ENCODE data around the gene ZNF768. TPM values are rescaled to one million over a fixed set of nuclear protein-coding genes. Genes with fewer than 3 reads are reported as not detected.

Gene ZNF768
- total and polyA plus RNA-seq, 2 donors (not counting 1 experiment from before 2014, with no cell fraction given) = 24.8 to 36.5 TPM

DNA sequence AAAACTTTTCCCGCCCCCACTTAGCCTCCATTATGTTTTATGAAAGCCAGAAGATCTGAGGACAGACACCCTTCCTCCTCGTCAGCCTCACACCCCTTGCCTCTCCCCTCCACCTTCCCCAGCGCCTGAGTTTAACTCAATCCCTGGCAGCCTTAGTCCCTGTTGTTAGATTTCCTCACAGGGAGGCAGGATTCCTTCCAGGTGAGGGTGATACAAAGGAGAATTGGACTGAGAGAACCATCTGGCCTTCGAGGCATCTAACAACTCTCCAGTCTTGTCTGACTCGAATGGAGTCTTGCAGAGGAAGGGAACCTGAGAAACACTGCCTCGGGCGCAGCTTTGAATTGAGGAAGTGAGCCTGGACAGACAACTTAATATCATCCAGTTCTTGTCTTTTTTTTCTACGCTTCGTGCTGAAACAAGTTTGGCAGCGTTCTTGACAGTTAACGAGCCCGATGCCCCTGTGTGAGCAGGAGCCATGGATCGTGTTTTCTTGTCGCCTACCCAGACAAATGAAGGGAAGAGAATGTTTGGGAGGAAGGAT is 1.3 kb upstream of the ZNF768 start:
- H3K9me3 Mint-ChIP-seq (ENCODE audit: insufficient read depth) = no peaks in the 10 kb centered on the region
- peak; percentile 87 for DNase-seq

More for the DNA sequence above, 1.3 kb upstream of the ZNF768 start:
- peaks cover 13 to 30% of the 10 kb centered on the region in 2 donors for H3K4me1 ChIP-seq (ENCODE audit: control insufficient read depth in 2 of 2, insufficient read depth in 2 of 2, low read length in 2 of 2)
- H3K27me3 ChIP-seq (replicated peaks in 1 of 4; ENCODE audit: control extremely low read depth in 1 of 4, control insufficient read depth in 3 of 4, insufficient read depth in 4 of 4, low read length in 3 of 4) = no peaks in the 10 kb centered on the region
- WGBS (ENCODE audit: insufficient coverage) = 1% methylated on average over 12 of the region's 14 CpGs
- POLR2A ChIA-PET = interaction anchor here (0.6 to 2.4 kb wide), 17 partner anchors 8 to 462 kb away, joined by 3 to 12 read pairs (median 4); partner anchors contain the start of genes ALDOA, DCTPP1, SEPHS2 and SEPTIN1
- intact Hi-C loops (cut with micrococcal nuclease) = loop anchor here (1.0 to 5.0 kb wide), 14 partner anchors 8 to 435 kb away; partner anchors contain the start of genes DCTPP1, FBRS, ITGAL and SEPHS2
- H3K36me3 ChIP-seq (replicated peaks in 1 of 2; ENCODE audit: control extremely low read depth in 1 of 2, control insufficient read depth in 1 of 2, extremely low read depth in 1 of 2, insufficient read depth in 2 of 2, low read length in 1 of 2) = peaks cover 0 to 5% of the 10 kb centered on the region in 2 experiments
- peak overlapping the region; percentile 94 for H3K9ac ChIP-seq (ENCODE audit: low read length)
- H2AFZ ChIP-seq (ENCODE audit: insufficient read depth, low read depth, low read length, poor library complexity, severe bottlenecking) = peak overlapping the region; percentile 95
- TF ChIP-seq EZH2 (IDR thresholded peaks at IDR 0.05; ENCODE audit: borderline replicate concordance, insufficient read depth, low read depth, low read length, poor library complexity, severe bottlenecking) = no peak
- TF ChIP-seq, protein P1, sequence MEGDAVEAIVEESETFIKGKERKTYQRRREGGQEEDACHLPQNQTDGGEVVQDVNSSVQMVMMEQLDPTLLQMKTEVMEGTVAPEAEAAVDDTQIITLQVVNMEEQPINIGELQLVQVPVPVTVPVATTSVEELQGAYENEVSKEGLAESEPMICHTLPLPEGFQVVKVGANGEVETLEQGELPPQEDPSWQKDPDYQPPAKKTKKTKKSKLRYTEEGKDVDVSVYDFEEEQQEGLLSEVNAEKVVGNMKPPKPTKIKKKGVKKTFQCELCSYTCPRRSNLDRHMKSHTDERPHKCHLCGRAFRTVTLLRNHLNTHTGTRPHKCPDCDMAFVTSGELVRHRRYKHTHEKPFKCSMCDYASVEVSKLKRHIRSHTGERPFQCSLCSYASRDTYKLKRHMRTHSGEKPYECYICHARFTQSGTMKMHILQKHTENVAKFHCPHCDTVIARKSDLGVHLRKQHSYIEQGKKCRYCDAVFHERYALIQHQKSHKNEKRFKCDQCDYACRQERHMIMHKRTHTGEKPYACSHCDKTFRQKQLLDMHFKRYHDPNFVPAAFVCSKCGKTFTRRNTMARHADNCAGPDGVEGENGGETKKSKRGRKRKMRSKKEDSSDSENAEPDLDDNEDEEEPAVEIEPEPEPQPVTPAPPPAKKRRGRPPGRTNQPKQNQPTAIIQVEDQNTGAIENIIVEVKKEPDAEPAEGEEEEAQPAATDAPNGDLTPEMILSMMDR (IDR thresholded peaks at IDR 0.05) = no peak
- peak overlapping the region; percentile 87 to 89 for H3K27ac ChIP-seq (ENCODE audit: low read length in 2 of 2)
- Mint-ChIP-seq H3K4me1 (peaks cover 20% of the 10 kb centered on the region), H3K27ac (peak overlapping the region; percentile 96), H3K27me3 (no peaks in the 10 kb centered on the region), H3K4me3 (peak overlapping the region; percentile 88)
- no peaks in the 10 kb centered on the region for H4K20me1 ChIP-seq (ENCODE audit: control insufficient read depth, insufficient read depth, low read length, poor library complexity, severe bottlenecking)
- H3K4me2 ChIP-seq (replicated peaks; ENCODE audit: low read depth, low read length, poor library complexity, severe bottlenecking) = peak overlapping the region; percentile 78
- H3K4me3 ChIP-seq (ENCODE audit: control extremely low read depth in 1 of 5, extremely low read depth in 1 of 5, insufficient read depth in 1 of 5, low read depth in 2 of 5, low read length in 4 of 5) = peak overlapping the region; percentile 59 to 97 (median 82)
- peak; percentile 25 for ATAC-seq (ENCODE audit: low read depth)
- peaks cover 15% of the 10 kb centered on the region for H3K79me2 ChIP-seq (ENCODE audit: control insufficient read depth, insufficient read depth, low read length)
- H3K9me3 ChIP-seq (ENCODE audit: control extremely low read depth in 1 of 3, control insufficient read depth in 2 of 3, insufficient read depth in 1 of 3, low read length in 2 of 3) = no peaks in the 10 kb centered on the region
- CTCF ChIA-PET = interaction anchor here (0.6 to 1.7 kb wide), 11 partner anchors 8 to 118 kb away, joined by 3 to 8 read pairs (median 4); partner anchors contain the start of genes DCTPP1, ITGAL and ZNF764
